Renal pelvis (tissue), 4 donors: Measurements from ENCODE around the gene FGD5. TPM values are rescaled to one million over a fixed set of nuclear protein-coding genes. Genes with fewer than 3 reads are reported as not detected.
"Not testable (repeated sequence)": the region's sequence is repeated elsewhere in the genome, so short reads cannot be mapped to it uniquely, and the experiment has no call there.

Experiments
- DNase-seq: peaks from one replicate; pipeline ENCODE4 v3.0.0-alpha.2; 2013
- polyA plus RNA-seq, 3 donors: library from polyadenylated mRNA; unstranded; fragments of 120-200 nt; gene quantifications; one replicate each; pipeline ENCODE4 v1.2.1, GENCODE V29; 2013; ENCODE audit not compliant: insufficient read length in 3 of 3

Gene FGD5
- polyA plus RNA-seq, 3 donors = 20.2 to 25.5 (median 23.9) TPM

DNA sequence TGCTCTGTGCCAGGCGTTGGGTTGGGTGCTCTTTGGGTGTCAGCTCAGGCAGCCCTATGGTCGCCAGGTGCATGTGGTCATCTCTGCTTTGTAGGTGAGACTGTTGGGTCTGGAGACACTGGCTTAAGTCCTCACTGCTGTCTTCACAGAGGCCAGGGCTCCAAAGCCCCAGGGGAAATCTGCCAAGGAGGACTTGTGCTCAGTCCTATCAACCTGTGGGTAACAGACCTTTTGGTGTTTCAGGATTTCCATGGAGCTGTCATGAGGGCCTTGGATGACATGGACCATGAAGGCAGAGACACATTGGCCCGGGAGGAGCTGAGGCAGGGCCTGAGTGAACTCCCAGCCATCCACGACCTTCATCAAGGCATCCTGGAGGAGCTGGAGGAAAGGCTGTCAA, 78.5 kb downstream of the FGD5 start:
- DNase-seq = no peak

- no peak for DNase-seq
Observed at GRCh38 chr3:14898929-14899328, 80.2 kb downstream of the FGD5 start.

GRCh38 chr3:14899993-14900618, 81.3 kb downstream of the FGD5 start:
- DNase-seq = no peak

DNA sequence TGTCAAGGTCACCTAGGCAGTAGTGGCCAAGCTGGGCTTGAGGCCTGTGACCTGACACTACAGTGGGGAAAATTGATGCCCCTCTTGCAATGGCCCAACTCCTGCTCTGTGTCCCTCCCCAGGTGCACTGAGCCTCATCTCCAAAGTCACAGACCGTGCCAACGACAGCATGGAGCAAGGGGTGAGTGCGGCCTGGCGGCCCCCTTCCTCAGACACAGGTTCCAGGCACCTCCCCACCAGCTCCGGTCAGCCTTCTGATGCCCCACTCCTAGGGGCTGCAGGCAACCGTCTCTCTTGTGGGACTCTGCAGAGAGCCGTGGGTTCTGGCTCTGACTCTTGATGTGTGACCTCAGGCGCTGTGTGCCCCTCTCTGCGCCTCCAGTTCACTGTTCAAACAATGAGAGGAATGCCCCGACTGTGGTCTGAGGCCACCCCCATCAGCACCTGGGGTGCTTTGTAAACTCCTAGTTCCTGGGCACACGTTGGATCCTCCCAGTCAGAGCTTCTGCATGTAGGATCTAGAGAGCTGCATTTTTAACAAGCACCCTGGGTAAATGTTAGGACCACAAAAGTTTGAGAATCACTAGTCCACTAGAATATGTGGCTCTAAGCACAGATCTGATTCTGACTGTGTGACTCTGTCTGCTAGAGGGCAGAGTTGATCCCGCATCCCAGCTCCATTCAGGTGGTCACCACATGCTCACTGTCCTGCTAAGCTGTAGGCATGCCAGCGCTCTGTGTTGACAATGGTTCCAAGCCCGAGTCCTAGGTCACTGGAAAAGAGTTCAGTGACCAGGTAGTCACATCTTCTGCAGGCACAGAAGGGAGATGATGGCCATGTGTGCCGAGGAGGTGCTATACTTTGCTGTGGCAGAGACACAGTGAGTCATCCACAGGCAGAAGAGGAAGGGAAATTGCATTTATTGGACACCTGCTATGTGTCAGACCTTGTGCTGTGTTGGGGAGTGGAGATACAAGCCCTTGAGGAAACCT, 82.4 kb downstream of the FGD5 start:
- DNase-seq = no peak

- peak; percentile 66 for DNase-seq
Observed at GRCh38 chr3:14902719-14903118, 84.0 kb downstream of the FGD5 start.

DNA sequence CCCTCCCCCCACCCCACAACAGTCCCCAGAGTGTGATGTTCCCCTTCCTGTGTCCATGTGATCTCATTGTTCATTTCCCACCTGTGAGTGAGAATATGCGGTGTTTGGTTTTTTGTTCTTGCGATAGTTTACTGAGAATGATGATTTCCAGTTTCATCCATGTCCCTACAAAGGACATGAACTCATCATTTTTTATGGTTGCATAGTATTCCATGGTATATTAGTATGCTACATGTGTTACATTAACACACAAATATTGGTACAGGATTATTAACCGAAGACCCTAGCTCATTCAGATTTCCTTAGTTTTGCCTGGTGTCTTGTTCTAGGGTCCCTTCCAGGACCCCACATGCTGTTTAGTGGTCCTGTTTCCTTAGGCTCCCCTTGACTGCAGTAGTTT, 84.7 kb downstream of the FGD5 start:
- not testable (repeated sequence) for DNase-seq

DNA sequence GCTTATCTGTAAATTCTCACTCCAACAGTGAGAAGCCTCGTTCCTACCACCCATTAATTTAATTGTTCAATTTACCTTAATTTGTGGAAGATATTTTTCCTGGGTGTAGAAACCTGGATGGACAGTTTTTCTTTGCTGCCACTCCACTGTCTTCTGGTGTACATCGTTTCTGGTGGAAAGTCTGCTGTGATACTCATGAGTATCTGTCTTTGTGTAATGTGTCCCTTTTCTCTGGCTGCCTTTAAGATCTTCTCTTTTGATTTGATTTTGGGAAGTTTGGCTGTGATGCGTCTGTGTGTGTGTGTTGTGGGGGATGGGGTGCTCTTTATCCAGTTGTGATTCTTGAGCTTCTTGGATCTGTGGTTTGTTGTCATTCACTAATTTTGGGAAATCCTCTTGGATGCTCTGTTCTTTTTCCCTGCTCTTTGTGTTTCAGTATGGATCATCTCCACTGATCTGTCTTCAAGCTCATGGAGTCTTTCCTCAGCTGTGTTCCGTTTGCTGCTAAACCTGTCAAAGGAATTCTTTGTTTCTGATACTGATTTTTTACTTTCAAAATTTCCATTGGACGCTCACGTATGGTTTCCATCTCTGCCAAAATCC, 86.4 kb downstream of the FGD5 start:
- DNase-seq = no peak

DNA sequence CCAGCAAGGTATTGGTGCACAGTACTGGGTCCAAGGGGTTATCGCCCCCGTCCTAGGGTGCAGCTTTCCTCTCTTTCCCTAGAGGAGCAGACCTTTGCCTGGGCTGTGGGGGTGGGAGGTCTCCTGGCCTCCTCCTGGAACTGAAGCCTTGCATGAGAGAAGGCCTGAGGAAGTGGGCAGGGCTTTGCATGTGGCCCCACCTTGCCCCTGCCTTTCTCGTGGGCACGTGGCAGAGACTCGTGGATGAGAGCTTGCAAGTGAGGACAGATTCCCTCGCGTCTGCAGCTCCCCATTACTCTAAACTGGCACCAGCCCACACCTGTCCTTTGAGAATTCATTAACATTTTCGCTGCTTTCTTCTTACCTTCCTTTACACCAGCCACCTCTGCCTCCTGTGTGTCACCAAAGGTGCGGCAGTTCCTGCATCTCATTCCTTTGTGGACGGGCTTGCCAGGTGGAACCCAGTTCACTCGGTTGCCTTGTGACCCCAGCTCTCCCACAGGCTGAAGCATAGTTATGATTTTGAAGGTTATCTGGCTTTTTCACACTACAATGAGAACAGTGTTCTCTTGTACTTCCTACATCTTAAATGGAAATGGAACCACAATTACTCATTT, 87.7 kb downstream of the FGD5 start:
- no peak for DNase-seq

DNA sequence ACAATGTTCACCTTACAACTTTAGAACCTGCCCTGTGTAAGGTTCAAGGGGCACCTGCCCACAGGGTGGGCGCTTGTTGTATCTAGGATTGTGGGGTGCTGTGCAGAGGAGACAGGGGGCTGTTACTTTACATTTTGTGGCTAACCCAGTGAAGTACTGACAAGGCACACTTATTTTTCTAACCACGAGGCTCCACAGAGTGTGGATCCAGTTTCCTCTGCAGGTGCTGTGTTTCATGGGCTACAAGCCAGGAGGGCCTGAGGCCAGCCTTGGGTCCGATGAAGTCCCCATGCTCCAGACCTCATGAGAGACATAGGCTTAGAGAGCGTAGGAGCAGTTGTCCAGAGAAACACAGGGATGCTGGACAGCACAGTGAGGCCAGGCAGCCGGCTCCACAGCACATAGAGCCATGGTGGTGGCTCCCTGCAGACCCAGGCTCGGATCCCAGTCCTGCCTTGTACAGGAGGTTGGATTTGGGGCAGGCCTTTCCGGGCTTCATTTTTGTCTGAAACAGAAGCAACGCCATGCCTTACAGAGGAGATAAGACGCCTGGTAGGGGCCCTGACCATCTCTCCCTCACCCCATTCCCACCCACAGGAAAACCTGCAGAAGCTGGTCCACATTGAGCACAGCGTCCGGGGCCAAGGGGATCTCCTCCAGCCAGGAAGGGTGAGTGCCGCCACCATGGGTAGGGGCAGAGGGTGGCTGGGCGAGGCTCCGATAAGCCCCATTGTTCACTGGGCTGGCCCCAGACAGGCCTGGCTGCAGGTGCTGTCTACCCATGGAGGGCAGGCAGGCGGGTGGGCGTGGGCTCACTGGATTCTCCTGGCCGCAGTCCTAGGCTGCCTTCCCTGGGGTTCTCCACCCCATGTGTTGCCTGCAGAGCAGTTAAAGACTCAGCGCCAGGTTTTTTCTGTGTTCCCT, 88.5 kb downstream of the FGD5 start:
- DNase-seq = no peak

DNA sequence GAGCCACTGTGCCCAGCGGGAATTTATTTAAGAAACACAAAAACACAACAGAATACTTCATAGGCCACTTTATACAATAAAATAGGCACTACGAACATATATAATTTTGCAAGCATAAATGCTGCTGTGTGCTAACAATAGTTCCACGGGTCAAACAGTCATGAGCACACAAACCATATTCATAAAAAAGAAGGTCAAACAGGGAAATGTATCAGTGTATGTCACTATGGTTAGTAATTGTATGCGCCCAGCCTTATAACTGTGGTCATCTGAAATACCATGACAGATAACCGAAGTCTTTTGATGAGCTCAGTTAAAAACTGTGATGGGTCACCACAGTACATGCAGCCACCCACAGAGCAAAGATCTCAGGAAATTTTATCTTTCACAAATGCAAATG, 90.5 kb downstream of the FGD5 start:
- DNase-seq = no peak

DNA sequence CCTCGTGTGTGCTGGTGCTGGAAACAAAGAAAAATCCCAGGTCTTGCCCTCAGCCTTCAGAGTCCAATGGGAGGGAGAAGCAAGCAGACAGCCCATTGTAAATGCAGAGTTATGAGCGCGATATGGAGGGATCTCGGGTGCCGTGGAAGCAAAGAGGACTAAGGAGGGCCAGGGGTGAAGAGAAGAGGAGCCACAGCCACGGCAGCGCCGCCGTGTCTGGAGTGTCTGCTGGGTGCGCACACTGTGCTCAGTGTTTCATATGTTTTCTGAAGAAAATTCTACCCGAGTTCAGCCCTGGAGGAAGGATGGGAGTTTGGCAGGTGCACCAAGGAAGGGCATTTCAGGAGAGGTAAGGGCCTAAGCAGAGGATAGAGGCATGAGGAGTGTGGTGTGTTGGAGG, 92.9 kb downstream of the FGD5 start:
- no peak for DNase-seq

GRCh38 chr3:14913071-14913925, 94.5 kb downstream of the FGD5 start:
- DNase-seq = no peak

GRCh38 chr3:14913926-14914778, 95.4 kb downstream of the FGD5 start:
- DNase-seq = no peak

DNA sequence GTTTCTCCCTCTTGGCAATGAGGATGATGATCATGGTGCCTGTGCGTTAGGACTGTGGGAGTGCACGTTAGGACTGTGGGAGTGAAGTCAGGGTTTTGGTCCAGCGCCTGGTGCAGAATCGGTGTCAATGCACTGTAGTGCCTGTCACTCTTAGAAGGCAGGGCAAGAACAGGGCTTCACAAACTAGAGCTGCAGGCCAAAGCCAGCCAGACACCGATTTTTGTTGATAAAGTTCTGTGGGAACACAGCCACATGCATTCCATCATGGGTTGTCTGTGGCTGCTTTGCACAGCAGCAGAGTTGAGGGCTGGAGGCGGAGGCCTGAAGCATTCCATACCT, 96.0 kb downstream of the FGD5 start:
- no peak for DNase-seq

DNA sequence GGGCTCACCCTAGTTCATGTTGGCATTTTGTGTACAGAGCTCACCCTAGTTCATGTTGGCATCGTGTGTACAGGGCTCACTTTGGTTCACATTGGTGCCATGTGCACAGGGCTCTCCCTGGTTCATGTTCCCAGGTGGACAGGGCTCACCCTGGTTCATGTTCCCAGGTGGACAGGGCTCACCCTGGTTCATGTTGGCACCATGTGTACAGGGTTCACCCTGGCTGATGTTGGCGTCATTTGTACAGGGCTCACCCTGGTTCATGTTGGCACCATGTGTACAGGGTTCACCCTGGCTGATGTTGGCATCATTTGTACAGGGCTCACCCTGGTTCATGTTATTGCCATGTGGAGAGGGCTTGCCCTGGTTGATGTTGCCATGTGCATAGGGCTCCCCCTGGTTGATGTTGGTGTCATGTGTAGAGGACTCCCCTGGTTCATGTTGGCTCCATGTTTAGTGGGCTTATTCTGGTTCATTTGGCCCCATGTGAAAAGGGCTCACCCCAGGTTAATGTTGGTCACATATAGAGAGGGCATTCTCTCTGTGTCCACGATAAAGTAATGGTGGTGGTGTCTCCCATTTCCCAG, 97.0 kb downstream of the FGD5 start:
- no peak for DNase-seq

DNA sequence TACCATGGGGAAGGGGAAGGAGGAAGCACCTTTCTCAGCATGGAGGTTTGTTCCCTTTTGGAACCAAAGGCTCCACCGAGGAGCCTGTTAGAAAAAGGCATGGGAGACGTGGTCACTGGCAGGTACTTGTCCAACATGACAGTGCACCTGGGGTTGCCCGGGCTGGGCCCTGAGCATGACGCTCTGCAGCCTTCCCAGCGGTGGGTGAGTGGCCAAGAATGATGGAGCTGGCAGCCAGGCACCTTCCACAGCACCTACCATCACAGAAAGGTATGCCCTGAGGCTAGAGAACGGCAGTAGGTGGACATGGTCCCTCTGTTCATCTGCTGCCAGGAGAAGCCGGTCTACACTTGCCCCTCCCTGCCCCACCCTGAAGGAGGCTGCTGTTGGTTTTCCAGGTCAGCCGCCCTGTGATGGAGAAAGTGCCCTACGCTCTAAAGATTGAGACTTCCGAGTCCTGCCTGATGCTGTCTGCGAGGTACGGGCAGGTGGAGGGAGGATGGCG, 99.6 kb downstream of the FGD5 start:
- no peak for DNase-seq

GRCh38 chr3:14920536-14920935, 101.8 kb downstream of the FGD5 start:
- DNase-seq = no peak

DNA sequence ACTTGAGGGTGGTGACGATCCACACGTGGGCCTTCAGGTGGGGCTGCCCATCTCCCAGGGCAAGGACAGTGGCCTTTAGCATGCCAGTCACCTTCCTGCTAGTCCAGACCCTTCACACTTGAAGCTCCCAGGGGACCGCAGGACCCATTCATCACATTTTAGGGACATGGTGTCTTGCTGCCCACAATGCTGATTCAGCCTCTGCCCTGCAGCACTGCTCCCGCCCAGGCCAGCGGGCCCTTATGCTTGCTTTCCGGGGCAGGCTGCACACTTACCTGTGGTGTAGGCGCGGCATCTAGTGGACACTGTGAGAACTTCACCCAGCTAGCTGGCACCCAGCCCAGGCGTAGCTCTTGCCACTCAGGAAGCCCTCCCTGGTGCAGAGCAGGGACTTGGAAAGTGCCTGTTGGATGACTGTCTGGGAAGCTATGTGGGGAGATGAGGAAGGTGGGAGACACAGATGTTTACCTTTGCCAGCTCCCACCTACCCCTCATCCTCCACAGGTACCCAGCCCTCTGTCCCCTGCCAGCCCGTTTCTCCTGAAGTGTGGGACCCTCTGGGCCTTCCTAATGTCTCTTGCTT, 102.4 kb downstream of the FGD5 start:
- peak; percentile 78 for DNase-seq
